IMR-90 (cell line): Measurements from ENCODE around the gene HOTAIR. TPM values are rescaled to one million over a fixed set of nuclear protein-coding genes. Genes with fewer than 3 reads are reported as not detected.

ENCODE experiments used
- ATAC-seq: fragments of 200-7000 bp; cut with Tn5 transposase; 2 replicates; pipeline ENCODE4 v1.9.1; 2020; ENCODE audit warnings: low read depth, mild to moderate bottlenecking, moderate library complexity
- BruUV-seq: library from RNA; stranded (reverse); fragments of 400-500 nt; replicated peaks from 2 replicates; lab custom pipeline; 2021; lab: Mats Ljungman, UMichigan
- CTCF ChIA-PET: fragments of 300-600 bp; formaldehyde crosslinking; extraction: SDS; loops from one replicate; lab custom pipeline; 2021; ENCODE audit warnings: antibody characterized with exemption; lab: Yijun Ruan, JAX
- POLR2A ChIA-PET: fragments of 300-600 bp; sonication (Branson Sonifier 250); formaldehyde crosslinking; loops from one replicate; lab custom pipeline; 2022; ENCODE audit warnings: antibody characterized with exemption; ENCODE audit not compliant: unreplicated experiment; lab: Charles Lee
- DNase-seq: peaks from one replicate; pipeline ENCODE4 v3.0.0; 2013
- H2AFZ ChIP-seq: replicated peaks from 2 replicates; pipeline ENCODE3; 2013; ENCODE audit warnings: low read length, mild to moderate bottlenecking; ENCODE audit not compliant: poor library complexity
- H2AK5ac ChIP-seq: 2 replicates; pipeline ENCODE4 v1.6.1; 2013; ENCODE audit warnings: low read depth, low read length, inconsistent platforms
- H2AK9ac ChIP-seq: replicated peaks from 2 replicates; pipeline ENCODE3; 2013; ENCODE audit warnings: mild to moderate bottlenecking, low read depth, low read length, moderate library complexity; ENCODE audit not compliant: poor library complexity
- H2BK120ac ChIP-seq: 2 replicates; pipeline ENCODE4 v1.6.1; 2013; ENCODE audit warnings: low read depth, low read length, inconsistent platforms
- H2BK15ac ChIP-seq: 3 replicates; pipeline ENCODE4 v1.6.1; 2013; ENCODE audit warnings: low read depth, low read length, inconsistent platforms
- H2BK20ac ChIP-seq: 2 replicates; pipeline ENCODE4 v1.6.1; 2013; ENCODE audit warnings: low read depth, mild to moderate bottlenecking, inconsistent platforms, low read length, moderate library complexity
- H2BK5ac ChIP-seq: 2 replicates; pipeline ENCODE4 v1.6.1; 2013; ENCODE audit warnings: mild to moderate bottlenecking, low read depth, low read length, inconsistent platforms; ENCODE audit not compliant: poor library complexity, severe bottlenecking
- H3K14ac ChIP-seq: replicated peaks from 2 replicates; pipeline ENCODE4 v1.6.1; 2013; ENCODE audit warnings: low read depth, low read length, inconsistent platforms
- H3K18ac ChIP-seq: 2 replicates; pipeline ENCODE4 v1.6.1; 2013; ENCODE audit warnings: low read depth, low read length, control low read depth
- H3K23ac ChIP-seq: 2 replicates; pipeline ENCODE4 v1.6.1; 2013; ENCODE audit warnings: low read depth, low read length, inconsistent platforms
- H3K27ac ChIP-seq: 2 replicates; pipeline ENCODE4 v1.5.1; 2013; ENCODE audit warnings: mild to moderate bottlenecking, control low read depth, low read length; ENCODE audit not compliant: insufficient read depth
- H3K27me3 ChIP-seq: 2 replicates; pipeline ENCODE4 v1.6.1; 2013; ENCODE audit warnings: low read length; ENCODE audit not compliant: control insufficient read depth, insufficient read depth
- H3K36me3 ChIP-seq: 2 replicates; pipeline ENCODE4 v1.6.1; 2013; ENCODE audit warnings: low read length, mixed read lengths; ENCODE audit not compliant: control insufficient read depth, insufficient read depth
- H3K4ac ChIP-seq: 2 replicates; pipeline ENCODE4 v1.6.1; 2013; ENCODE audit warnings: low read depth, low read length, inconsistent platforms
- H3K4me1 ChIP-seq: 2 replicates; pipeline ENCODE4 v1.6.1; 2013; ENCODE audit warnings: low read length, mixed read lengths; ENCODE audit not compliant: control insufficient read depth, insufficient read depth
- H3K4me2 ChIP-seq: 2 replicates; pipeline ENCODE4 v1.6.1; 2013; ENCODE audit warnings: low read depth, mild to moderate bottlenecking, control low read depth, low read length, moderate library complexity
- H3K4me3 ChIP-seq: 2 replicates; pipeline ENCODE4 v1.5.1; 2013; ENCODE audit warnings: low read depth, mild to moderate bottlenecking, control low read depth, low read length, moderate library complexity; ENCODE audit not compliant: insufficient read depth
- H3K56ac ChIP-seq: 2 replicates; pipeline ENCODE4 v1.6.1; 2013; ENCODE audit warnings: low read length, inconsistent platforms; ENCODE audit not compliant: insufficient read depth; ENCODE audit errors: extremely low read depth
- H3K79me1 ChIP-seq, 2 experiments: 2 replicates each; pipeline ENCODE4 v1.6.1; 2013; ENCODE audit warnings: low read length in 2 of 2, inconsistent platforms in 1 of 2, low read depth in 1 of 2
- H3K9ac ChIP-seq: 2 replicates; pipeline ENCODE4 v1.6.1; 2013; ENCODE audit warnings: low read depth, low read length, control low read depth
- H3K9me1 ChIP-seq: 2 replicates; pipeline ENCODE4 v1.6.1; 2013; ENCODE audit warnings: low read length, inconsistent platforms; ENCODE audit not compliant: insufficient read depth
- H3K9me3 ChIP-seq: 2 replicates; pipeline ENCODE4 v1.6.1; 2013; ENCODE audit warnings: low read length; ENCODE audit not compliant: control insufficient read depth, insufficient read depth
- H4K20me1 ChIP-seq: 2 replicates; pipeline ENCODE4 v1.6.1; 2013; ENCODE audit warnings: low read length, inconsistent platforms; ENCODE audit not compliant: insufficient read depth
- H4K5ac ChIP-seq: 2 replicates; pipeline ENCODE4 v1.6.1; 2013; ENCODE audit warnings: mild to moderate bottlenecking, low read depth, low read length, control low read depth
- H4K8ac ChIP-seq, 2 experiments: 2 replicates each; pipeline ENCODE4 v1.6.1; 2013; ENCODE audit warnings: low read depth in 2 of 2, low read length in 2 of 2, control low read depth in 1 of 2, inconsistent platforms in 1 of 2
- H4K91ac ChIP-seq: 2 replicates; pipeline ENCODE4 v1.6.1; 2013; ENCODE audit warnings: low read depth, low read length, inconsistent platforms; ENCODE audit not compliant: insufficient read depth
- NFE2L2 ChIP-seq: fragments of 150-350 bp; IDR thresholded peaks from 2 replicates; pipeline ENCODE4 v1.6.1; 2016; ENCODE audit warnings: low read depth, mild to moderate bottlenecking, low read length
- RAD21 ChIP-seq: IDR thresholded peaks from 2 replicates; pipeline ENCODE4 v1.6.1; 2012; ENCODE audit warnings: low read length, improper control_type of control experiment
- WGBS, 2 experiments: methylation state at CpG; one replicate each; pipeline versions ENCODE4 v1.1.5 to v1.1.7; 2013; ENCODE audit warnings: missing lambda C conversion rate in 2 of 2; ENCODE audit not compliant: insufficient read length in 1 of 2; ENCODE audit errors: extremely low coverage in 2 of 2; 5-methylcytosine and 5-hydroxymethylcytosine counted together
- dilution Hi-C: fragments of 300-500 bp; cut with HindIII; formaldehyde crosslinking; loops from one replicate; pipeline ENCODE4 v1.14.3; 2018; ENCODE audit warnings: low sequenced_read_pairs; ENCODE audit not compliant: unreplicated experiment
- in situ Hi-C: fragments of 300-500 bp; cut with MboI; formaldehyde crosslinking; loops from 3 replicates; pipeline ENCODE4 v1.14.3; 2019; ENCODE audit warnings: low sequenced_read_pairs, inconsistent platforms, mixed read lengths
- intact Hi-C: fragments of 100-400 bp; cut with micrococcal nuclease; formaldehyde crosslinking; loops from 2 replicates; pipeline ENCODE4 v1.10.0; 2022
- polyA plus RNA-seq, 3 experiments: library from polyadenylated mRNA; depleted of rRNA; stranded (reverse); fragments of >200 nt; gene quantifications; 2 replicates each; pipeline ENCODE4 v1.2.3, GENCODE V29; 2012; ENCODE audit warnings: low replicate concordance in 1 of 3
- total RNA-seq: library from RNA; depleted of rRNA; stranded (reverse); fragments of >200 nt; gene quantifications from 2 replicates; pipeline ENCODE4 v1.2.3, GENCODE V29; 2012

The HOTAIR gene
- total and polyA plus RNA-seq, 2 of the 4 experiments (the other 2 are of a cell fraction): not detected

GRCh38 chr12:53960187-53961024 lies 14.3 kb downstream of the HOTAIR start:
- no peak overlapping the region for H3K56ac ChIP-seq
- H3K4me3 ChIP-seq: no peak overlapping the region
- H2BK15ac ChIP-seq: no peak overlapping the region
- in situ Hi-C loops (no loop called here), intact Hi-C loops (no loop called here), dilution Hi-C loops (no loop called here)
- H2AFZ ChIP-seq: no peak overlapping the region
- H3K9me3 ChIP-seq: peaks cover 7% of the 10 kb centered on the region
- no peak overlapping the region for H3K14ac ChIP-seq
- no peaks in the 10 kb centered on the region for H3K9me1 ChIP-seq
- H3K36me3 ChIP-seq: no peaks in the 10 kb centered on the region
- H2BK20ac ChIP-seq: no peak overlapping the region
- no TSS peak for BruUV-seq
- H4K91ac ChIP-seq: no peak overlapping the region
- no peak overlapping the region for H3K23ac ChIP-seq
- TF ChIP-seq RAD21 (no peak), NFE2L2 (no peak)
- peaks cover 93% of the 10 kb centered on the region for H3K27me3 ChIP-seq
- ChIA-PET CTCF (no interaction called here), POLR2A (no interaction called here)
- ATAC-seq (no peak), DNase-seq (no peak)
- H2AK9ac ChIP-seq: no peak overlapping the region
- no peak overlapping the region for H4K8ac ChIP-seq
- H3K4ac ChIP-seq: no peak overlapping the region
- H2BK120ac ChIP-seq: no peak overlapping the region
- H3K18ac ChIP-seq: no peak overlapping the region
- H4K20me1 ChIP-seq: no peaks in the 10 kb centered on the region
- no peak overlapping the region for H3K4me2 ChIP-seq
- H2AK5ac ChIP-seq: no peak overlapping the region
- no peak overlapping the region for H4K5ac ChIP-seq
- 0% methylated on average over 9 of the region's 39 CpGs; no CpG with 5 or more reads in 1 of the 2 experiments for WGBS, 2 experiments
- H3K9ac ChIP-seq: no peak overlapping the region
- H3K4me1 ChIP-seq: no peaks in the 10 kb centered on the region
- no peak overlapping the region for H3K27ac ChIP-seq
- no peak overlapping the region for H2BK5ac ChIP-seq
- H3K79me1 ChIP-seq: no peaks in the 10 kb centered on the region
